OCI-LY7 (cell line): Measurements from ENCODE around the gene GATA2. TPM values are rescaled to one million over a fixed set of nuclear protein-coding genes. Genes with fewer than 3 reads are reported as not detected.

Source experiments
- BruUV-seq: library from RNA; stranded (reverse); fragments of 400-500 nt; replicated peaks from 2 replicates; lab custom pipeline; 2021; lab: Mats Ljungman, UMichigan
- CTCF ChIA-PET: fragments of 300-600 bp; sonication (Branson Sonifier 250); formaldehyde crosslinking; loops from one replicate; lab custom pipeline; 2022; ENCODE audit warnings: antibody characterized with exemption; ENCODE audit not compliant: unreplicated experiment; lab: Charles Lee
- POLR2A ChIA-PET: fragments of 300-600 bp; sonication (Branson Sonifier 250); formaldehyde crosslinking; loops from one replicate; lab custom pipeline; 2022; ENCODE audit warnings: antibody characterized with exemption; lab: Charles Lee
- DNase-seq: peaks from one replicate; pipeline ENCODE4 v3.0.0-alpha.2; 2015; ENCODE audit warnings: low spot score
- H2AFZ ChIP-seq: fragments of 200-600 bp; sonication (generic), shearing (Covaris generic); 2 replicates; pipeline ENCODE4 v1.6.1; 2014; ENCODE audit warnings: mild to moderate bottlenecking, antibody characterized with exemption, low read length, moderate library complexity
- H3K27ac ChIP-seq: fragments of 200-600 bp; sonication (generic); 2 replicates; pipeline ENCODE4 v1.5.1; 2014; ENCODE audit warnings: mixed run types, low read depth, mild to moderate bottlenecking, moderate library complexity, low read length, inconsistent platforms; ENCODE audit not compliant: poor library complexity, severe bottlenecking
- H3K36me3 ChIP-seq: fragments of 200-600 bp; sonication (generic); 2 replicates; pipeline ENCODE4 v1.6.1; 2014; ENCODE audit warnings: mild to moderate bottlenecking, antibody characterized with exemption, low read length, moderate library complexity, mixed read lengths; ENCODE audit not compliant: insufficient read depth
- H3K4me1 ChIP-seq: fragments of 200-600 bp; sonication (generic); 2 replicates; pipeline ENCODE4 v1.5.1; 2014; ENCODE audit warnings: mild to moderate bottlenecking, low read length; ENCODE audit not compliant: insufficient read depth, poor library complexity, severe bottlenecking
- H3K4me2 ChIP-seq: fragments of 200-600 bp; sonication (generic); 2 replicates; pipeline ENCODE4 v1.6.1; 2014; ENCODE audit warnings: mild to moderate bottlenecking, low read length
- H3K4me3 ChIP-seq: fragments of 200-600 bp; sonication (generic); 2 replicates; pipeline ENCODE4 v1.5.1; 2014; ENCODE audit warnings: mild to moderate bottlenecking, low read depth, low read length; ENCODE audit not compliant: poor library complexity, severe bottlenecking
- H3K79me2 ChIP-seq: fragments of 200-600 bp; sonication (generic); 2 replicates; pipeline ENCODE4 v1.6.1; 2016; ENCODE audit warnings: low read depth, mild to moderate bottlenecking, low read length, moderate library complexity, mixed read lengths; ENCODE audit not compliant: insufficient read depth
- H3K9me2 ChIP-seq: fragments of 200-600 bp; sonication (generic); 2 replicates; pipeline ENCODE4 v1.6.1; 2016; ENCODE audit warnings: mild to moderate bottlenecking, low read length, mixed read lengths; ENCODE audit not compliant: insufficient read depth
- H3K9me3 ChIP-seq: fragments of 200-600 bp; sonication (generic); 2 replicates; pipeline ENCODE4 v1.6.1; 2014; ENCODE audit warnings: mild to moderate bottlenecking, mixed run types, low read length, mixed read lengths
- H4K20me1 ChIP-seq: fragments of 200-600 bp; sonication (generic); 2 replicates; pipeline ENCODE4 v1.6.1; 2014; ENCODE audit warnings: mild to moderate bottlenecking, antibody characterized with exemption, low read length, moderate library complexity, mixed read lengths; ENCODE audit not compliant: insufficient read depth
- EZH2phosphoT487 ChIP-seq: fragments of 200-600 bp; sonication (generic); IDR thresholded peaks from 2 replicates; pipeline ENCODE4 v1.6.1; 2018; ENCODE audit warnings: low read depth, borderline replicate concordance, mild to moderate bottlenecking, mixed run types, antibody characterized with exemption, low read length, moderate library complexity, mixed read lengths
- intact Hi-C: fragments of 100-400 bp; cut with micrococcal nuclease; formaldehyde crosslinking; loops from one replicate; pipeline ENCODE4 v1.10.0; 2022; ENCODE audit not compliant: unreplicated experiment
- total RNA-seq, 2 experiments: library from RNA; depleted of rRNA in 1 of 2; stranded (reverse); fragments of >200 nt in 1 of 2; shearing (Covaris generic) in 1 of 2; gene quantifications; 2 replicates each; pipeline ENCODE4 v1.2.3, GENCODE V29; 2014 to 2022
- TF ChIP-seq, protein P1 (sequence below): fragments of 200-600 bp; sonication (generic); conservative IDR thresholded peaks from 2 replicates; pipeline ENCODE4 v1.5.1; 2014; ENCODE audit warnings: mild to moderate bottlenecking, antibody characterized with exemption, low read length, moderate library complexity, mixed read lengths

The GATA2 gene
- total RNA-seq, 2 experiments from 2014 or later = not detected

DNA sequence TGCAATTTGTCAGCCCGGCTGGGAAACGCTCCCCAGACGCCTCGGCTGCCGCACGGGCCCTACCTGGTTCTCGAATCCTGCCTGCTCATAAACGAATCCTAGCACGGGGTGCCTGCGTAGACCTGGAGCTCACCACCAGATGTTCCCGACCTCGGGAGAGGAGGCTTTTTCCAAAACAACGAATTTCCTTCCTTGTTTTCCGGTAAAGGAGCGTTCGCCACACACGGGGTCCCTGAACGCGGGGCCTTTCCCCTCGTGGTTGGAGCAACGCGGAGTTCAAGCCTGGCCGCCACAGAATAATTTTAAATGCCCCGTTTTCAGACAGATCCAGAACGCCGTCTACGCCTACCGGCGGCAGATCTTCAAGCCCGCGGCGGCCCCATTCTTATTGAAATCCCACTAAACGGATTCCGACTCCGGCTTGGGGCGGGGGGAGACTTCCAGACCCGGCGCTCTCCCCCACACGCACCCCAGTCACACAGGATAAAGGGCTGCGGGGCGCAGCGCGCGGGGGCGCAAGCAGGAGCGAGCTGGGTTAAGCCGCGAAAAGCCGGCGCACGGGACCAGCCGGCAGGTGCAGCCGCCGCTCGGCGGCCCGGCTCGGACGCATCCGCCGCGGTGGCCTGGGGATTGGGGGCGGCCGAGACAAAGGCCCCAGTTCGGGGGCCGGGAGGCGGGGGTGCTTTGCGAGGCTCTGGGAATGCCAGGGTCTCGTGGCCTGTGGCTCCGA, 895 bp downstream of the GATA2 start:
- H2AFZ ChIP-seq = no peak overlapping the region
- intact Hi-C loops = no loop called here
- no peak for DNase-seq
- no peaks in the 10 kb centered on the region for H3K79me2 ChIP-seq
- H3K4me3 ChIP-seq = no peak overlapping the region
- no peak overlapping the region for H3K27ac ChIP-seq
- H4K20me1 ChIP-seq = no peaks in the 10 kb centered on the region; the same call in 1 of the 2 replicates
- TF ChIP-seq, protein P1, sequence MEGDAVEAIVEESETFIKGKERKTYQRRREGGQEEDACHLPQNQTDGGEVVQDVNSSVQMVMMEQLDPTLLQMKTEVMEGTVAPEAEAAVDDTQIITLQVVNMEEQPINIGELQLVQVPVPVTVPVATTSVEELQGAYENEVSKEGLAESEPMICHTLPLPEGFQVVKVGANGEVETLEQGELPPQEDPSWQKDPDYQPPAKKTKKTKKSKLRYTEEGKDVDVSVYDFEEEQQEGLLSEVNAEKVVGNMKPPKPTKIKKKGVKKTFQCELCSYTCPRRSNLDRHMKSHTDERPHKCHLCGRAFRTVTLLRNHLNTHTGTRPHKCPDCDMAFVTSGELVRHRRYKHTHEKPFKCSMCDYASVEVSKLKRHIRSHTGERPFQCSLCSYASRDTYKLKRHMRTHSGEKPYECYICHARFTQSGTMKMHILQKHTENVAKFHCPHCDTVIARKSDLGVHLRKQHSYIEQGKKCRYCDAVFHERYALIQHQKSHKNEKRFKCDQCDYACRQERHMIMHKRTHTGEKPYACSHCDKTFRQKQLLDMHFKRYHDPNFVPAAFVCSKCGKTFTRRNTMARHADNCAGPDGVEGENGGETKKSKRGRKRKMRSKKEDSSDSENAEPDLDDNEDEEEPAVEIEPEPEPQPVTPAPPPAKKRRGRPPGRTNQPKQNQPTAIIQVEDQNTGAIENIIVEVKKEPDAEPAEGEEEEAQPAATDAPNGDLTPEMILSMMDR = no peak
- peak; percentile 44; the same call in 1 of the 2 replicates for TF ChIP-seq EZH2phosphoT487
- no peaks in the 10 kb centered on the region for H3K4me1 ChIP-seq
- H3K36me3 ChIP-seq = no peaks in the 10 kb centered on the region
- no peaks in the 10 kb centered on the region for H3K9me3 ChIP-seq
- ChIA-PET POLR2A (no interaction called here), CTCF (no interaction called here)
- no TSS peak for BruUV-seq
- no peaks in the 10 kb centered on the region for H3K9me2 ChIP-seq
- H3K4me2 ChIP-seq = peak overlapping the region; percentile 41; the same call in 1 of the 2 replicates

DNA sequence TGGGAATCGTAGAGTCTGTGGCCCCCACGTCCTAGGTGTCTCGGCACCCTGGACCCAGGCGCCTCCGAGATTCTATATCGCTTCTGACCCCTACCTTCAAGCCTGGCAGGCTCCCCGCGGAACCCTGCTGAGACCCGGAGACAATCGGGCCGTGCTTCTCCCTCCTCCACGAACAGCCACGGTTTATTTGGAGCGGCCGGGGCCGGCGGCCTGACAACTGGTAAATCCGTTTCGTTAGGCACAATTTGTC, 1.4 kb downstream of the GATA2 start:
- Histone ChIP-seq H3K4me1 (no peaks in the 10 kb centered on the region), H2AFZ (no peak overlapping the region), H3K27ac (no peak overlapping the region), H3K9me2 (no peaks in the 10 kb centered on the region), H3K79me2 (no peaks in the 10 kb centered on the region), H3K4me2 (no peak overlapping the region), H3K36me3 (no peaks in the 10 kb centered on the region), H3K9me3 (no peaks in the 10 kb centered on the region), H4K20me1 (no peaks in the 10 kb centered on the region; the same call in 1 of the 2 replicates), H3K4me3 (no peak overlapping the region)
- no TSS peak for BruUV-seq
- TF ChIP-seq EZH2phosphoT487 = no peak
- TF ChIP-seq, protein P1 = no peak
- DNase-seq = no peak
- ChIA-PET POLR2A (no interaction called here), CTCF (no interaction called here)
- intact Hi-C loops = no loop called here

DNA sequence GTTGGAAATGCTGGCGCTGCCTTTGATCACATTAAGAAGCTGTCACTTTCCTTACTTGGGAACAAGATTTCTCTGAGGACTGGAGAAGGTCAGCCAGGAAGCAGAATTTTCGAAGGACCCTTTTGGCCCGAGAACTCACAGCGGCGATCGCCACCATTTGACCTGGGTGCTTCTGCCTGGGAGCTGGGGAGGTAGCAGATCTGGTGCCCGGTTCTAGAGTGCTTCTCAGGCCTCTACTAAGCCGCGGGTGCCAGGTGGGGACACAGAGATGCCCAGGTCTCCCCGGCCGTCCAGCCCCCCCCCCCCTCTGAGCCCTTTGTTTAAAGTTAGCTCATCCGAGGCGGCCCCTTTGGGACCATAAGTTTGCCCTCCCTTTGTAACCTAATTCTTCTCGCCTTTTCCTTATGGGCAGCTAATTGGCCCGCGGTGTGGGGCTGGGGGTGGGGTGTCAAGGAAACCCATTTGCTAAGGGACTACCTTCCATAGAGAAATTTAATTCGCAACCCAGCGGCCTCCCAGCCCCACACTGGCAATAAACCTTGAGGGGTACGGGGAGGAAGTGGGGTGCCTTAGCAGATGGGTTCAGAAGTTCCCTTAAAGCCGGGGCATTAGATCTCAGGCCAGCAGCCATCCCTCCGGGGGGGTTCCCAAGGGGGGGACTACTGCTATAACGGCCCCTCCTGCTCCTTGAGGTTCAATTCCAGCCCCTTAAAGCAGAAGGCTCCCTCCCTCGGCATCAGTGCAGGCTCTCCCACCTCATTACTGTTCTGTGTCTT, 1.9 kb downstream of the GATA2 start:
- POLR2A ChIA-PET = no interaction called here
- intact Hi-C loops = no loop called here
- H2AFZ ChIP-seq = no peak overlapping the region

More for the DNA sequence above, 1.9 kb downstream of the GATA2 start:
- no peak overlapping the region for H3K4me2 ChIP-seq
- H3K9me2 ChIP-seq = no peaks in the 10 kb centered on the region
- H3K4me1 ChIP-seq = no peaks in the 10 kb centered on the region
- no peak for DNase-seq
- CTCF ChIA-PET = no interaction called here
- no peak overlapping the region for H3K27ac ChIP-seq
- H3K4me3 ChIP-seq = no peak overlapping the region
- BruUV-seq = no TSS peak
- no peaks in the 10 kb centered on the region for H3K9me3 ChIP-seq
- no peaks in the 10 kb centered on the region for H3K36me3 ChIP-seq
- no peaks in the 10 kb centered on the region; the same call in 1 of the 2 replicates for H4K20me1 ChIP-seq
- no peak for TF ChIP-seq EZH2phosphoT487
- TF ChIP-seq, protein P1 = no peak
- H3K79me2 ChIP-seq = no peaks in the 10 kb centered on the region
